ENCODE data around the gene HOXC9. TPM values are rescaled to one million over a fixed set of nuclear protein-coding genes. Genes with fewer than 3 reads are reported as not detected.

HOXC9 gene
- total and polyA plus RNA-seq, 9 of the 15 experiments (the other 6 are each of a cell fraction or from before 2014, with no cell fraction given) = 1.1 to 10.5 (median 9.3) TPM

DNA sequence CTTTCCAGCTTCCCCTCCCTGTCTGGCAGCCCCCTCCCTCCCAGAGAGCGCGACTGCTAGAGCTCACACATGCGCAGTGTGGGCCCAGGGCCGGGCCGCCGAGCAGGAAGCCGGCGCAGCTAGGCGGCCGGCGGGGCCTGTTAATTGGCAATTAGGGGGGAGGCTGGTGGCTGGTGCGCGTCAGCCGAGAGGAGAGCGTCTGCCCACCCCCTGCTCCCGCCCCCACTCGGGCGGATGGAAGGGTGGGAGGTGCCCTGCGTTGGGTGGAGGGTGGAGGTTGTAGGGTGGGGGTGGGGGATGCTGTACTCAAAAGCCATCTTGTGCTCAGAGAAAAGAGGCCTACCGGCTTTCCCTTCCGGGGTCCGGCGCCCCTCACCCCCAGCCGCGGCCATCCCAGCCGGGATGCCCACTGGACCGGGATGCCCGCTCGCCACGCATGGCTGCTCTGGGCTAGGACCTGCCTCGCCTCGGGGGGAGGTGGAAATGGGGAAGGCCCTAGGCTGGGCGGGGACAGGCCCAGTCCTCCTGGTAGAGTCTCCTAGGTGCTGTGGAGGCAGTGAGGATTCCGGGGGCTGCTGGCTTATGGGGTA, 18.0 kb downstream of the HOXC9 start (continued):
- TF ChIP-seq, protein P1, sequence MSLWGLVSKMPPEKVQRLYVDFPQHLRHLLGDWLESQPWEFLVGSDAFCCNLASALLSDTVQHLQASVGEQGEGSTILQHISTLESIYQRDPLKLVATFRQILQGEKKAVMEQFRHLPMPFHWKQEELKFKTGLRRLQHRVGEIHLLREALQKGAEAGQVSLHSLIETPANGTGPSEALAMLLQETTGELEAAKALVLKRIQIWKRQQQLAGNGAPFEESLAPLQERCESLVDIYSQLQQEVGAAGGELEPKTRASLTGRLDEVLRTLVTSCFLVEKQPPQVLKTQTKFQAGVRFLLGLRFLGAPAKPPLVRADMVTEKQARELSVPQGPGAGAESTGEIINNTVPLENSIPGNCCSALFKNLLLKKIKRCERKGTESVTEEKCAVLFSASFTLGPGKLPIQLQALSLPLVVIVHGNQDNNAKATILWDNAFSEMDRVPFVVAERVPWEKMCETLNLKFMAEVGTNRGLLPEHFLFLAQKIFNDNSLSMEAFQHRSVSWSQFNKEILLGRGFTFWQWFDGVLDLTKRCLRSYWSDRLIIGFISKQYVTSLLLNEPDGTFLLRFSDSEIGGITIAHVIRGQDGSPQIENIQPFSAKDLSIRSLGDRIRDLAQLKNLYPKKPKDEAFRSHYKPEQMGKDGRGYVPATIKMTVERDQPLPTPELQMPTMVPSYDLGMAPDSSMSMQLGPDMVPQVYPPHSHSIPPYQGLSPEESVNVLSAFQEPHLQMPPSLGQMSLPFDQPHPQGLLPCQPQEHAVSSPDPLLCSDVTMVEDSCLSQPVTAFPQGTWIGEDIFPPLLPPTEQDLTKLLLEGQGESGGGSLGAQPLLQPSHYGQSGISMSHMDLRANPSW (CRISPR knock-in tag; IDR thresholded peaks at IDR 0.05) = no peak
- TF ChIP-seq ZFP36 (IDR thresholded peaks at IDR 0.05; ENCODE audit: low read depth, low read length, partially characterized antibody) (no peak), THRAP3 (IDR thresholded peaks at IDR 0.05; ENCODE audit: borderline replicate concordance) (no peak), ETV6 (IDR thresholded peaks at IDR 0.05; ENCODE audit: borderline replicate concordance in 1 of 2, low read depth in 2 of 2, low read length in 1 of 2) (no peak), ETV6 (CRISPR knock-in tag; IDR thresholded peaks at IDR 0.05; ENCODE audit: borderline replicate concordance) (no peak), RFX7 (CRISPR knock-in tag; IDR thresholded peaks at IDR 0.05) (no peak), HIVEP1 (CRISPR knock-in tag; IDR thresholded peaks at IDR 0.05) (no peak), ERF (CRISPR knock-in tag; IDR thresholded peaks at IDR 0.05) (no peak), SRF (CRISPR knock-in tag; IDR thresholded peaks at IDR 0.05) (peak in 1 of 2 experiments; percentile 15; a peak in 1 of 4 replicates), ZNF551 (CRISPR knock-in tag; IDR thresholded peaks at IDR 0.05) (no peak), MCM5 (IDR thresholded peaks at IDR 0.05; ENCODE audit: low read depth) (no peak), ZNF347 (CRISPR knock-in tag; IDR thresholded peaks at IDR 0.05; ENCODE audit: low read depth) (no peak), DDX20 (tag; IDR thresholded peaks at IDR 0.05; ENCODE audit: low read depth) (no peak), ZNF274 (IDR thresholded peaks at IDR 0.05; ENCODE audit: borderline replicate concordance, low read depth, low read length) (no peak), GABPB1 (CRISPR knock-in tag; IDR thresholded peaks at IDR 0.05) (0 out of 2 replicates have a peak, but pooled peaks have one; percentile 28), KLF1 (tag; IDR thresholded peaks at IDR 0.05) (no peak), EHMT2 (IDR thresholded peaks at IDR 0.05) (no peak)
- TF ChIP-seq, protein P2, sequence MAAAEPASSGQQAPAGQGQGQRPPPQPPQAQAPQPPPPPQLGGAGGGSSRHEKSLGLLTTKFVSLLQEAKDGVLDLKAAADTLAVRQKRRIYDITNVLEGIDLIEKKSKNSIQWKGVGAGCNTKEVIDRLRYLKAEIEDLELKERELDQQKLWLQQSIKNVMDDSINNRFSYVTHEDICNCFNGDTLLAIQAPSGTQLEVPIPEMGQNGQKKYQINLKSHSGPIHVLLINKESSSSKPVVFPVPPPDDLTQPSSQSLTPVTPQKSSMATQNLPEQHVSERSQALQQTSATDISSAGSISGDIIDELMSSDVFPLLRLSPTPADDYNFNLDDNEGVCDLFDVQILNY (CRISPR knock-in tag; IDR thresholded peaks at IDR 0.05) = no peak
- TF ChIP-seq, protein P3, sequence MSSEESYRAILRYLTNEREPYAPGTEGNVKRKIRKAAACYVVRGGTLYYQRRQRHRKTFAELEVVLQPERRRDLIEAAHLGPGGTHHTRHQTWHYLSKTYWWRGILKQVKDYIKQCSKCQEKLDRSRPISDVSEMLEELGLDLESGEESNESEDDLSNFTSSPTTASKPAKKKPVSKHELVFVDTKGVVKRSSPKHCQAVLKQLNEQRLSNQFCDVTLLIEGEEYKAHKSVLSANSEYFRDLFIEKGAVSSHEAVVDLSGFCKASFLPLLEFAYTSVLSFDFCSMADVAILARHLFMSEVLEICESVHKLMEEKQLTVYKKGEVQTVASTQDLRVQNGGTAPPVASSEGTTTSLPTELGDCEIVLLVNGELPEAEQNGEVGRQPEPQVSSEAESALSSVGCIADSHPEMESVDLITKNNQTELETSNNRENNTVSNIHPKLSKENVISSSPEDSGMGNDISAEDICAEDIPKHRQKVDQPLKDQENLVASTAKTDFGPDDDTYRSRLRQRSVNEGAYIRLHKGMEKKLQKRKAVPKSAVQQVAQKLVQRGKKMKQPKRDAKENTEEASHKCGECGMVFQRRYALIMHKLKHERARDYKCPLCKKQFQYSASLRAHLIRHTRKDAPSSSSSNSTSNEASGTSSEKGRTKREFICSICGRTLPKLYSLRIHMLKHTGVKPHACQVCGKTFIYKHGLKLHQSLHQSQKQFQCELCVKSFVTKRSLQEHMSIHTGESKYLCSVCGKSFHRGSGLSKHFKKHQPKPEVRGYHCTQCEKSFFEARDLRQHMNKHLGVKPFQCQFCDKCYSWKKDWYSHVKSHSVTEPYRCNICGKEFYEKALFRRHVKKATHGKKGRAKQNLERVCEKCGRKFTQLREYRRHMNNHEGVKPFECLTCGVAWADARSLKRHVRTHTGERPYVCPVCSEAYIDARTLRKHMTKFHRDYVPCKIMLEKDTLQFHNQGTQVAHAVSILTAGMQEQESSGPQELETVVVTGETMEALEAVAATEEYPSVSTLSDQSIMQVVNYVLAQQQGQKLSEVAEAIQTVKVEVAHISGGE (CRISPR knock-in tag; IDR thresholded peaks at IDR 0.05) = peak in 1 of 3 experiments; percentile 83; a peak in 2 of 6 replicates
- TF ChIP-seq, protein P4, sequence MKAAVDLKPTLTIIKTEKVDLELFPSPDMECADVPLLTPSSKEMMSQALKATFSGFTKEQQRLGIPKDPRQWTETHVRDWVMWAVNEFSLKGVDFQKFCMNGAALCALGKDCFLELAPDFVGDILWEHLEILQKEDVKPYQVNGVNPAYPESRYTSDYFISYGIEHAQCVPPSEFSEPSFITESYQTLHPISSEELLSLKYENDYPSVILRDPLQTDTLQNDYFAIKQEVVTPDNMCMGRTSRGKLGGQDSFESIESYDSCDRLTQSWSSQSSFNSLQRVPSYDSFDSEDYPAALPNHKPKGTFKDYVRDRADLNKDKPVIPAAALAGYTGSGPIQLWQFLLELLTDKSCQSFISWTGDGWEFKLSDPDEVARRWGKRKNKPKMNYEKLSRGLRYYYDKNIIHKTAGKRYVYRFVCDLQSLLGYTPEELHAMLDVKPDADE (conservative IDR thresholded peaks at IDR 0.05; ENCODE audit: control insufficient read depth, low read depth, low read length) = no peak
